B cell (primary cell): ENCODE measurements around the gene ESPNL. TPM values are rescaled to one million over a fixed set of nuclear protein-coding genes. Genes with fewer than 3 reads are reported as not detected.

Experiments used
- ATAC-seq: fragments of 200-7000 bp; cut with Tn5 transposase; one replicate; pipeline ENCODE4 v1.10.0; 2021; ENCODE audit warnings: low read depth, mild to moderate bottlenecking, moderate number of reproducible peaks, moderate library complexity
- CTCF ChIA-PET: fragments of 350-600 bp; sonication (Branson Sonifier 250); formaldehyde crosslinking; loops from one replicate; lab custom pipeline; 2021; ENCODE audit warnings: antibody characterized with exemption, inconsistent platforms; lab: Charles Lee
- POLR2A ChIA-PET: fragments of 350-600 bp; sonication (Branson Sonifier 250); formaldehyde crosslinking; loops from one replicate; lab custom pipeline; 2021; ENCODE audit warnings: antibody characterized with exemption; lab: Charles Lee
- DNase-seq: peaks from one replicate; pipeline ENCODE4 v3.0.0; 2013
- H2AFZ ChIP-seq: 2 replicates; pipeline ENCODE4 v1.6.1; 2012; ENCODE audit warnings: mild to moderate bottlenecking, low read depth, low read length; ENCODE audit not compliant: insufficient read depth, poor library complexity, severe bottlenecking
- H3K27ac ChIP-seq, 2 donors: 1 replicate in 1 of 2; 2 replicates in 1 of 2; pipeline ENCODE4 v1.5.1; 2012 to 2013; ENCODE audit warnings: low read length in 2 of 2, mild to moderate bottlenecking in 2 of 2, moderate library complexity in 1 of 2
- H3K27me3 ChIP-seq, 4 experiments: fragments of 200-600 bp in 1 of 4; sonication (generic) in 1 of 4; replicated peaks in 1 of 4; 1 replicate in 2 of 4; 2 replicates in 2 of 4; pipeline versions ENCODE4 v1.6.1 to v1.7.0; 2013 to 2016; ENCODE audit warnings: low read length in 3 of 4, mild to moderate bottlenecking in 2 of 4, mixed read lengths in 1 of 4, moderate library complexity in 1 of 4; ENCODE audit not compliant: insufficient read depth in 4 of 4, control insufficient read depth in 3 of 4; ENCODE audit errors: control extremely low read depth in 1 of 4
- H3K36me3 ChIP-seq, 2 experiments: replicated peaks in 1 of 2; 1 replicate in 1 of 2; 2 replicates in 1 of 2; pipeline versions ENCODE4 v1.6.1 to v1.7.1; 2013; ENCODE audit warnings: low read length in 1 of 2; ENCODE audit not compliant: insufficient read depth in 2 of 2, control insufficient read depth in 1 of 2; ENCODE audit errors: control extremely low read depth in 1 of 2, extremely low read depth in 1 of 2
- H3K4me1 ChIP-seq, 2 donors: fragments of 200-600 bp in 1 of 2; sonication (generic) in 1 of 2; 1 replicate in 1 of 2; 2 replicates in 1 of 2; pipeline versions ENCODE4 v1.5.1 to v1.6.1; 2013 to 2017; ENCODE audit warnings: low read length in 2 of 2; ENCODE audit not compliant: control insufficient read depth in 2 of 2, insufficient read depth in 2 of 2
- H3K4me2 ChIP-seq: replicated peaks from 2 replicates; pipeline ENCODE3; 2012; ENCODE audit warnings: mild to moderate bottlenecking, low read depth, low read length; ENCODE audit not compliant: poor library complexity, severe bottlenecking
- H3K4me3 ChIP-seq, 5 experiments: fragments of 200-600 bp in 1 of 5; sonication (generic) in 1 of 5; 1 replicate in 3 of 5; 2 replicates in 2 of 5; pipeline versions ENCODE4 v1.5.1 to v1.7.0; 2011 to 2016; ENCODE audit warnings: low read length in 4 of 5, mild to moderate bottlenecking in 4 of 5, low read depth in 2 of 5, control low read depth in 1 of 5, moderate library complexity in 1 of 5; ENCODE audit not compliant: insufficient read depth in 1 of 5; ENCODE audit errors: control extremely low read depth in 1 of 5, extremely low read depth in 1 of 5
- H3K79me2 ChIP-seq: fragments of 200-600 bp; sonication (generic); one replicate; pipeline ENCODE4 v1.6.0; 2016; ENCODE audit warnings: low read length; ENCODE audit not compliant: control insufficient read depth, insufficient read depth
- H3K9ac ChIP-seq: fragments of 200-600 bp; sonication (generic); 2 replicates; pipeline ENCODE4 v1.6.1; 2017; ENCODE audit warnings: mild to moderate bottlenecking, low read length, moderate library complexity
- H3K9me3 ChIP-seq, 3 donors: one replicate each; pipeline versions ENCODE4 v1.6.1 to v1.7.1; 2013; ENCODE audit warnings: low read length in 2 of 3; ENCODE audit not compliant: control insufficient read depth in 2 of 3, insufficient read depth in 1 of 3; ENCODE audit errors: control extremely low read depth in 1 of 3
- H4K20me1 ChIP-seq: 2 replicates; pipeline ENCODE4 v1.6.0; 2012; ENCODE audit warnings: mild to moderate bottlenecking, low read length; ENCODE audit not compliant: insufficient read depth, control insufficient read depth, poor library complexity, severe bottlenecking
- H3K27ac Mint-ChIP-seq: one replicate; pipeline ENCODE4 v1.8.0; 2021; ENCODE audit warnings: mixed read lengths
- H3K27me3 Mint-ChIP-seq: one replicate; pipeline ENCODE4 v1.8.0; 2021; ENCODE audit warnings: mixed read lengths
- H3K4me1 Mint-ChIP-seq: one replicate; pipeline ENCODE4 v1.8.0; 2021; ENCODE audit warnings: mixed read lengths
- H3K4me3 Mint-ChIP-seq: one replicate; pipeline ENCODE4 v1.8.0; 2021; ENCODE audit warnings: mixed read lengths
- H3K9me3 Mint-ChIP-seq: one replicate; pipeline ENCODE4 v1.8.0; 2022; ENCODE audit warnings: mixed read lengths; ENCODE audit not compliant: insufficient read depth
- EZH2 ChIP-seq: IDR thresholded peaks from 2 replicates; pipeline ENCODE4 v1.6.1; 2012; ENCODE audit warnings: borderline replicate concordance, low read depth, mild to moderate bottlenecking, moderate library complexity, low read length; ENCODE audit not compliant: insufficient read depth, poor library complexity, severe bottlenecking
- whole genome bisulfite sequencing: methylation state at CpG from one replicate; pipeline ENCODE4 v1.1.5; 2013; ENCODE audit warnings: missing lambda C conversion rate; ENCODE audit not compliant: insufficient coverage; 5-methylcytosine and 5-hydroxymethylcytosine counted together
- intact Hi-C: fragments of 100-400 bp; cut with micrococcal nuclease; formaldehyde crosslinking; loops from one replicate; pipeline ENCODE4 v1.10.0; 2022
- polyA plus RNA-seq: library from polyadenylated mRNA; depleted of rRNA; stranded (reverse); fragments of >200 nt; gene quantifications from 2 replicates; pipeline ENCODE4 v1.2.3, GENCODE V29; 2012
- total RNA-seq, 2 donors: library from RNA; stranded (reverse); fragments of 120-200 nt in 1 of 2; gene quantifications; 1 replicate in 1 of 2; 2 replicates in 1 of 2; pipeline versions ENCODE4 v1.2.3 to v1.2.4, GENCODE V29; 2013 to 2022
- TF ChIP-seq, protein P1 (sequence below): fragments of 200-600 bp; IDR thresholded peaks from one replicate; pipeline ENCODE4 v1.8.0; 2022; ENCODE audit warnings: antibody characterized with exemption, mild to moderate bottlenecking

Gene ESPNL
- total and polyA plus RNA-seq, 2 donors (not counting 1 experiment from before 2014, with no cell fraction given): 1.6 to 2.5 TPM

DNA sequence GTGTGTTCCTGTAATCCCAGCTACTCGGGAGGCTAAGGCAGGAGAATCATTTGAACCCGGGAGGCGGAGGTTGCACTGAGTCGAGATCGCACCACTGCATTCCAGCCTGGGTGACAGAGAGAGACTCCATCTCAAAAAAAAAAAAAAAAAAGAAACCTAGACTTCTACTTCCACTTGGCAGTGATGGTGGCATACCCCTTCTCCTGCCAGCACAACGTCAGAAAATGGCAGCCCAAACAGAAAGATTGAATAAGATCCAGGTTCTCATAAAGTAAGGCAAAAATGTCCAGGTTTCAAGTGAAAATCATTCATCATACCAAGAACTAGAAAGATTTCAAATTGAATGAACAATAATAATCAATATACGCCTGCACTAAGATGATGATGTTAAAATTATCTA, 15.4 kb upstream of the ESPNL start:
- no peaks in the 10 kb centered on the region for H3K9me3 Mint-ChIP-seq
- Histone ChIP-seq H3K4me1 (peaks cover 9 to 11% of the 10 kb centered on the region in 2 donors), H3K9ac (no peak overlapping the region), H3K4me2 (no peak overlapping the region), H3K36me3 (peaks cover 0 to 33% of the 10 kb centered on the region in 2 experiments), H2AFZ (no peak overlapping the region), H3K27me3 (no peaks in the 10 kb centered on the region), H3K79me2 (no peaks in the 10 kb centered on the region), H3K4me3 (no peak overlapping the region), H4K20me1 (no peaks in the 10 kb centered on the region), H3K9me3 (no peaks in the 10 kb centered on the region), H3K27ac (no peak overlapping the region)
- no peak overlapping the region for H3K27ac Mint-ChIP-seq
- peaks cover 10% of the 10 kb centered on the region for H3K4me1 Mint-ChIP-seq
- ChIA-PET CTCF (no interaction called here), POLR2A (no interaction called here)
- TF ChIP-seq EZH2: no peak
- TF ChIP-seq, protein P1, sequence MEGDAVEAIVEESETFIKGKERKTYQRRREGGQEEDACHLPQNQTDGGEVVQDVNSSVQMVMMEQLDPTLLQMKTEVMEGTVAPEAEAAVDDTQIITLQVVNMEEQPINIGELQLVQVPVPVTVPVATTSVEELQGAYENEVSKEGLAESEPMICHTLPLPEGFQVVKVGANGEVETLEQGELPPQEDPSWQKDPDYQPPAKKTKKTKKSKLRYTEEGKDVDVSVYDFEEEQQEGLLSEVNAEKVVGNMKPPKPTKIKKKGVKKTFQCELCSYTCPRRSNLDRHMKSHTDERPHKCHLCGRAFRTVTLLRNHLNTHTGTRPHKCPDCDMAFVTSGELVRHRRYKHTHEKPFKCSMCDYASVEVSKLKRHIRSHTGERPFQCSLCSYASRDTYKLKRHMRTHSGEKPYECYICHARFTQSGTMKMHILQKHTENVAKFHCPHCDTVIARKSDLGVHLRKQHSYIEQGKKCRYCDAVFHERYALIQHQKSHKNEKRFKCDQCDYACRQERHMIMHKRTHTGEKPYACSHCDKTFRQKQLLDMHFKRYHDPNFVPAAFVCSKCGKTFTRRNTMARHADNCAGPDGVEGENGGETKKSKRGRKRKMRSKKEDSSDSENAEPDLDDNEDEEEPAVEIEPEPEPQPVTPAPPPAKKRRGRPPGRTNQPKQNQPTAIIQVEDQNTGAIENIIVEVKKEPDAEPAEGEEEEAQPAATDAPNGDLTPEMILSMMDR: no peak
- no peak for DNase-seq
- 95% methylated on average over 4 of the region's 7 CpGs for WGBS
- intact Hi-C loops: no loop called here
- ATAC-seq: no peak
- H3K4me3 Mint-ChIP-seq: no peak overlapping the region
- H3K27me3 Mint-ChIP-seq: no peaks in the 10 kb centered on the region

DNA sequence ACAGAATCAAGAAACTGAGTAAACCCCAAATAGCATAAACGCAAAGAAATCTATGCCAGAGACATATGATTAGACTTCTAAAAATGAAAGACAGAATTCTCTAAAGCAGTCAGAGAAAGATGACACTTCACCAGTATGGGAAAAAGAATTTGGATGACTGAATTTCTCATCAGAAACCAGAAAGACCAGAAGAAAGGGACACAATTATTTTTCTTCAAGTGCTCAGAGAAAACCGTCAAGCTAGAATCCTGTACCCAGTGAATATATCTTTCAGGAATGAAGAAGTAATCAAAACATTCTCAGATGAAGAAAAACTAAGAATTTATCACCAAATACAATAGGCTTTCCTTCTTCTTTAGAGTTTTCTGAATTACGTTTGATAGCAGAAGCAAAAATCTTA, 14.2 kb upstream of the ESPNL start:
- H3K27me3 ChIP-seq: no peaks in the 10 kb centered on the region
- Mint-ChIP-seq H3K27me3 (no peaks in the 10 kb centered on the region), H3K27ac (no peak overlapping the region), H3K9me3 (no peaks in the 10 kb centered on the region), H3K4me3 (no peak overlapping the region), H3K4me1 (peaks cover 10% of the 10 kb centered on the region)
- no peak for DNase-seq
- intact Hi-C loops: no loop called here
- H3K9me3 ChIP-seq: no peaks in the 10 kb centered on the region
- ChIA-PET CTCF (no interaction called here), POLR2A (no interaction called here)
- no peak overlapping the region for H3K27ac ChIP-seq
- ATAC-seq: no peak
- H3K4me3 ChIP-seq: no peak overlapping the region
- WGBS: no CpG with 5 or more reads among the region's 3 CpGs
- TF ChIP-seq, protein P1: no peak
- no peak for TF ChIP-seq EZH2
- H3K4me2 ChIP-seq: no peak overlapping the region
- peaks cover 9 to 11% of the 10 kb centered on the region in 2 donors for H3K4me1 ChIP-seq
- no peak overlapping the region for H2AFZ ChIP-seq
- peaks cover 0 to 29% of the 10 kb centered on the region in 2 experiments for H3K36me3 ChIP-seq
- H4K20me1 ChIP-seq: no peaks in the 10 kb centered on the region
- no peaks in the 10 kb centered on the region for H3K79me2 ChIP-seq
- H3K9ac ChIP-seq: no peak overlapping the region
